UCSD-AML1 (cell line): ENCODE results near the gene PTGR1.
"Not testable (repeated sequence)": the region's sequence is repeated elsewhere in the genome, so short reads cannot be mapped to it uniquely, and the experiment has no call there.

Source experiments
- DNase-seq: peaks from one replicate; lab custom pipeline; 2025; ENCODE audit not compliant: unreplicated experiment; lab: John Stamatoyannopoulos, UW

Gene PTGR1

DNA sequence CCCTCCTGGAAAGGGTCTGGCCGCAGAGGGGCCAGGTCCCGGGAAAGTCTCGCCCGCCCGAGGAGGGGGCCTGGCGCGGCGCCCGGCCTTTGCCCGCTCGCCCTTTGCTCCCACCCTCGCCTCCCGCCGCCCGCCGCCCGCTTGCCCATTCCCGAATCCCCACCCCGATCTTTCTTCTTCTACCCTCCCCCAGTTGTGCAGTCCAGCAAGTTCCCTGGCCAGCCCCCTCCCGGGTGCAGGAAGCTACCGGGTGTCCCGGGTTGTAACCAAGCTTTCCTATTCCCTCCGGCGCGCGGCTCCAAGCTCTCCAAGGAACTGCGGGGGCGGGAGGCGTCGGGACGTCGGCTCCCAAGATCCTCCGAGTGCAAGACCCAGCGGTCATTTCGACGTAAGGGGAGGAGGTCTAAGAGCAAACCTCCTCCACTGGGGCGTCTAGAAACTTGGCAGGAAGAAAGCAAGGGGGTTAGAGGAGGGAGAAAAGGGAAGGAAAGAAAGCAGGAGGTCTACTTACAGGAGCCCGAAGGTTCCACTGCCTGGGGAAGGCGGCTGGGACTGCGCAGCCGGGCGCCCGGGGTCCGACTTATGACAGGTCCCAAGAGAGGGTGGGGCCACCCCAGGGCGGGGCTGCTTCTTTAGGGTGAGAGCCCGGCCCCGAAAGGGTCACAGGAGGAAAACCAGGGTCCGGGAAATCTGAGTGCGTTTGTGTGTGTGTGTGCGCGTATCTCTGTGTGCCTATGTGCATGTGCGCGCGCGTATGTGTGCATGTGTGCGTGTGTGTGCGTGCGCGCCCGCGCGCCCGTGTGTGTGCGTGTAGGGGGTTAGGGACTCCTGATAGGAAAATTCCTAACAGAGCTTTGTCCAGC, at the start of gene PTGR1:
TSS of gene PTGR1 (minus strand) at position 556 of the 863 bp plus-strand sequence. CDS start 2,225 bp downstream, outside the sequence.
- peak; percentile 70 for DNase-seq

DNA sequence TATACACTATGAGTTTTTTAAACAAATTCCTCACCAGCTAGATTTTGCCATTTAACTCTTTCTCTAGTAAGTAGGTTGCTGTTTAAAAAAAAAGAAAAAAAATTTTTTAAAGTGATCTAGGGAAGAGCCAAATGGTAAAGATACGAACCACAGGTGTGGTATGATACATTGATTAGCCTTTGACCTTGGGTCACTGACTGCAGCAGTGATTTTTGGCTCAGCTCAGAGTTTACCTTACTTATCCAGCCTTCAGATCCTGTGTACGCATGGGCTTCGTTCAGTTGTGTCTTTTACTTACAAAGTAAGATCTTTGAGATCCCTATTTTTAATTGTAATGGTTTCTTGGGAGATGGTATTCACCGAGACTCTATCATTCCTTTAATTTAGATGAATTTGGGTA, 49.6 kb upstream of the PTGR1 start:
- DNase-seq, result no peak

DNA sequence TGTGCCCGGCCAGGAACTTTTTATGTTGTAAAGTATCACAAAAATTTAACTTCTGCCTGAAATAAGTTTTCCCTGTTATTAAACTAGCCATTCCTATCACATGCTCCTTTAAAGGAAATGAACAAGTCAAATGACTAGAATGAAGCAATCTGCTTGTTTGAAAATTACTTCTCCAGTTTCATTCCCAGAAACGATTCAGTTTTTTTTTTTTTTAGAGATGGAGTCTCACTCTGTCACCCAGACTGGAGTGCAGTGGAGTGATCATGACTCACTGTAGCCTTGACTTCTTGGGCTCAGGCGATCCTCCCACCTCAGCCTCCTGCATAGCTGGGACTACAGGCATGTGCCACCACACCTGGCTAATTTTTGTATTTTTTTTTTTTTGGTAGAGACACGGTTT, 48.6 kb upstream of the PTGR1 start:
- DNase-seq, result no peak

DNA sequence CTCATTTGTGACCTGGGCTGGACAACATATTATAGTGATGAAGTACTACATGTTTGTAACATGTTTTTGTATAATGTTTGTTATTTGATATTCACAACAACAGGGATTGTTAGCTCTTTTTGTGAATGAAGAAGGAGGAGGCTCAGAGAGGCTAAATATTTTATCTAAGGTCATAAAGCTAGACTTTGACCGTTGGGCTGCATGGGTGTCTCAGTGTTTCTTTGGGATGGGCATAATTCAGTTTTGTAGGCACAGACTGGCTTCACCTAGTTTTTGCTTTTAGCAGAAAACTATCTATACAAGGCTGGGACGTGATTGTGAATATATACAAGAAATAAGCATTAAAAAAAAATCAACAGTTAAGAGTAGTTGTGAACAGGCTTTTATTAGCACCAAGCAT, 47.0 kb upstream of the PTGR1 start:
- no peak for DNase-seq

DNA sequence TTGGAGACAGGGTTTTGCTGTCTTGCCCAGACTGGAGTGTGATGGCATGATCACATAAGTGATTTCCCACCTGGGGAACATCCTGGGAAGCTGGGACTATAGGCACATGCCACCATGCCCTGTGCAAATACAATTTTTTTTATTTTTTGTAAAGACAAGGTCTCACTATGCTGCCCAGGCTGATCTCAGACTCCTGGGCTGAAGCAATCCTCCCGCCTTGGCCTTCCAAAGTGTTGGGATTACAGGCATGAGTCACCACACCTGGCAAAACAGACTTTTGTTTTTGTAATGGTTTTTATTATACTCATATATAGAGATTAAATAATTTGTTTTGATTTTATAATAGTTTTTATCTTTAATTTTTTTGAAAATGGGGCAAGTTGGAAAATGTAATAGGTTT, 46.4 kb upstream of the PTGR1 start:
- no peak for DNase-seq

DNA sequence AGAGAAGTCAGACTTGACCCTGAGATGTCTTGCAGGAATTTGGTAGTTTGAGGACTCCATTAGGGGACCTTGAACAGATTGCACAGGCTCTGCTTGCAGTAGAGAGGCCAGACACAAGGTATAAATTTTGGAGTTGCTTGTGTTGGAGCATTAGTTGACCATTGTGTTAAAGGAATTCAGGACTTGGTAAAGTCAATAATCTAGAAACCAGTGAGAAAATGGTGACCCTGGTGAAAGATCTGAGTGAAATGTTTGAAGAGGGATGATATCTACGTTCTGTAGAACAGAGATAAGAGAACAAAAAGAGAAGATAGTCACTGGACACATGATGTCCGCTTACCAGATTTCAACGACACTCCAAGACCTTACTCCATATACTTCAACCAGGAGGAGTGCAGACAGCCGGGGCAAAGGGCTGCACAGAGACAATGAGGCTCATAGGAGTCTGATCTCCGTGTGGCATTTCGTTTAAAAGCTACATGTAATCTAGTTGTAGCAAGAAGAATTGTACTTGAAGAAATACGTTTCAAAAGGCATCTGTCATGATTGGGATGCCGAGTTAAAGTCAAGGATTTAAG, 44.8 kb upstream of the PTGR1 start:
- no peak for DNase-seq

DNA sequence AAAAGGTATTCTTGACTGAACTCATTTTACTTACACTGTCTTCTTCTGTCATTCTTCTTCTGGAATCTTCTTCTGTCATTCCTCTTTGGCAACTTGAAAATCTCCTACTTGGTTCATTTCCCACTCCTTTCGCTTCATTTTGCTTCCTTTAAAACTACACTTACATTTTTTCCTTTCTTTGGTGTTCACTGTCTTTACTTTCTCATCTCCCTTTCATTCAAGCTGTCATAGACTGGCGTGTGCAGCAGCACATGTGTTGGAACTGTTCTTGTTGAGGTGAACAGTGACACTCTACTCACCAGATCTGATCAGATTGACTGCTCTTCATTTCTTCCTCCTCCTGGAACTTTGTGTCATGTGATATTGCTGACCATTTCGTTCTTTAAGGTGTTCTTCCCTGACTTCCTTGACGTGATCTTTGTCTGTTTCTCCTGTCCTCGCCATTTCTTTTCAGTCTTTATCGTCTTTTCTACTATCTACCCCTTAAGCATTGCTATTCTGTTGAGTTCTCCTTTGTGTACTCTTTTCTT, 38.0 kb upstream of the PTGR1 start:
- no peak for DNase-seq

DNA sequence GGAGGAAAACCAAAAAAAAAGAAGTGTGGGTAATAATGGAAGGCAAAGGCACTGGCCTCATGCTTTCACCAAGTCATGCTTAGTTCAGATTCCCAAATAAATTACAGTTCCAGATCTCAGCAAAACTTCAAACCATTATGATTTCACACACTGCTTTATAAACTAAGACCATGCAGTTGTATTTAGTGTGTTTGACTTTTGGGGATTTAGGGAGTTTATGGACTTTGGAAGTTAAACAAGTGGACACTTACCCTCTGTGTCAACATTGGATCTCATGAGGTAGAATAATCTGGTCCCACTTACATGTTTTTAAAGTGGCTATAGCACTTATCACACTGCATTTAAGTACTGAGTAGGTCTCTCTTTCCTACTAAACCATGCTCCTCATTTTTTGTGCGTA, 35.4 kb upstream of the PTGR1 start:
- DNase-seq, result no peak

DNA sequence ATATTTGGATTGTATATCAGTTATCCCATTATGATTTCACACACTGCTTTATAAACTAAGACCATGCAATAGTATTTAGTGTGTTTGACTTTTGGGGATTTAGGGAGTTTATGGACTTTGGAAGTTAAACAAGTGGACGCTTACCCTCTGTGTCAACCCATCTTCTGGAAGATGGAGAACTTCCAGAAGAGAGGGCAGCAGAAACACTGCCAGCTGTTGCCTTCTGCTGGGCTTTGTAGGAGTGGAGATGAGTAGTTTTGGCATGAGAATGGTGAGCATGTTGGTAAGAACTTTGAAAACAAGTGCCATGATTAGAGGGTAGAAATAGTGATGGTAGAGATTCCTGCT, 33.9 kb upstream of the PTGR1 start:
- DNase-seq, result no peak

DNA sequence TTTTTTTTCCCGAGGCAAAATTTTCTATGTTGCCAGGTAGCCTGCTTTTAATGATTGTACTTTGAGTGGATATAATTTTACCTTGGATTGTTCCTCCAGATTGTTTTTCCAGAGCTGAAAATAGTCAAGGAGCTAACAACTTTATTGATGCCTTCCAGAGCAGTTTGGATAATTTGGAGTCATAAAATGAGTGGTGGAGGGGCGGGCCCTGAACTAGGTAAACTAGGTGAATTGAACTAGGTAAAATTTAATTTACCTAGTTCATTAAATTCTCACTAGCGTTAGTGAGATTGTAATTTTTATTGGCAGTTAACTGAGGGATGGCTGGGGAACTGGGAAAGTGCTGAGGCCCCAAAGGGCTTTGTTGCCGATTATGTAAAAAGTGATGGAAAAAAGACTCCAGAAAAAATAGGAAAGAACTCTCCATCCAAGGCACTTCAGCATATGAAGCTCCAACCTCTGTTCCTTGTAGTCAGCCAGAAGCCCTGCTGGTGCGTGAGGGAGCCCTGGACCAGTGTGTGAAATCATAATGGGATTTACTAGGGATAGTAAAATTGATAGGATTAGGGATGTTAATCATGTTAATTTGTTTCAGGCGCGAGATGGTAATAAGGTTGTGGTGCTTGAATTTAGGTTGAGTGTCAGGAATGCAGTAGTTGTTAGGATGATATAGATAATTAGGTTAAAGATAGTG, 33.4 kb upstream of the PTGR1 start:
- DNase-seq, result no peak

DNA sequence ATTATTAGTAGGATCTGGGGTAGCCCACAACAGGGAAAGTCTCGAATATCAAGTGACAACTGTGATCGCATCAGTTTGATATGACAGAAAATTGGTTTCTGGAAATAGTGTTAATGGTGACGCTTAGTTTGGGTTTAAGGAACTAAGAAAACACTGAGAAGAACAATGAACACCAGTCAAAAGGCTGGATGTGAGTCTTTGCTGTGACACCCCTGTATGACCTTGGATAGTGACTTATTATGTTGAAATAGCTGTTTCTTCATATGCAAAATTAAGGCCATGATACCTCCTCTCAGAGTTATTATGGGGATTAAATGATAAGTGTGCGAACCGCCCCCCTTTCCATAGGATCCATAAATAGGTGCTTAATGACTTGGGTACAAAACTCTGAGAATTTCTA, 32.6 kb upstream of the PTGR1 start:
- no peak for DNase-seq

DNA sequence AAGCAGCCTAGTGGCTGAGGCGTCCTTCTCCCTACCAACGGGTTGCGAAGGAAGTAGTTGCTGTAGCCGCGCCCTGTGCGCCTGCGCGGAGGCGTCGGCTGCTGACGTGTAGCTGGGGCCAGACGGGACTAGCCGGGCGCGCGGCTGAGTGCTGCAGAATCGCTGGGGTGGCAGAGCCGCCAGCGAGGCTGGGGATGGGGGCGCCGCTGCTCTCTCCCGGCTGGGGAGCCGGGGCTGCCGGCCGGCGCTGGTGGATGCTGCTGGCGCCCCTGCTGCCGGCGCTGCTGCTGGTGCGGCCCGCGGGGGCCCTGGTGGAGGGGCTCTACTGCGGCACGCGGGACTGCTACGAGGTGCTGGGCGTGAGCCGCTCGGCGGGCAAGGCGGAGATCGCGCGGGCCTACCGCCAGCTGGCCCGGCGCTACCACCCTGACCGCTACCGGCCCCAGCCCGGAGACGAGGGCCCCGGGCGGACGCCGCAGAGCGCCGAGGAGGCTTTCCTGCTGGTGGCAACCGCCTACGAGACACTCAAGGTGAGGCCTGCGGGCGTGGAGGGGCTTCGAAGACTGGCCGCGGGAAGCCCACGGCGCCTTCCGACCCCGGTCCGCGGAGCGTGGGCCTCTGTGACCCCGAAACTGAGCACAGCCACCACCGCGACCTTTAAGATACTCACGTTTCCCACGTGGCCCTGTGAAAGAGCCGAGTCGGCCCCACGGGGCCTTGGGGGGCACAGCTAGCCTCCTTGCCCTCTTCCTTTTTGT, 31.9 kb upstream of the PTGR1 start, which contains the start of gene DNAJC25:
TSS of gene DNAJC25 (plus strand) at position 121 of the 758 bp plus-strand sequence. CDS start at position 195, 74 bp downstream.
- peak; percentile 98 for DNase-seq

DNA sequence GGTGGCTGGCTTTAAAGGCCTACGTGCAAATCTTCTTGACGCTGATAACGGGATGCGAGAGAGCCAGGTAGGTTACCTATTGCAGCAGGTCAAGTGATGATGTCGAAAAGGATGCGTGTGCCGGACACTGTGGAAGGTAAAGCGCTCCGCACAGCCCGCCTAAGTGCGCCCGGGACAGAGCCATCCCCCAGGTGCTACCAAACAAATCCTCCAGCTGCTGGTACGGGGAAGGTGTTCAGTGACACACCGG, 31.4 kb upstream of the PTGR1 start:
- DNase-seq, result no peak

DNA sequence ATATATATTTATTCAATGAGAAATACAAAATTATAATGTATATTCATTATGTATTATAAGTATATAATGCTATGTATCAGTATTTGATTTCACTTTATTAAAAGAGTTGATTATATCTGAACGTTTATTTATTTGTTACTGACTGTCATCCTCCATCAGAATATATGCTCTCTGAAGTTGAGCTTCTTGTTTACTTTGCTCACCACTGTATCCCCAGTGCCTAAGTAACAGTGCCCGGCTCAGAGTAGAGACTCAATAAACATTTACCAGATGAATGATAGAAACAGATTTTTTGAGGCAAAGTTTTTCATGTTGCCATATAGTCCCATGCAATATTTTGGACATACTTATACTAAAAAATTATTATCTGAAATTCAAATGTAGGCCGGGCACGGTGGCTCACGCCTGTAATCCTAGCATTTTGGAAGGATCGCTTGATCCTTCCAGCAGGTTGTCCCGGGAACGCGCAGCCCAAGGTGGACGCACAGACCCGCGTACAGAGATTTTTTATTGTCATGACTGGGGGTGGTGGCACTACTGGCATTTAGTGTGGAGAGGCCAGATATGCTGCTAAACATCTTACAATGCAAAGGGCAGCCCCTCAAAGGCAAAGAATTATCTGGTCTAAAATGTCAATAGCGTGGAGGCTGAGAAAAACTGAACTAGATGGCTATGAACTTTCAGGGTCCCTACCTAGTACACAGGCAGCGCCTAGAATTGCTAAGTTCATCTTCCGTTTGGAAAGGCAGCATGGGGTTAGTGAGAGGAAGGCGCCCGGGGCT, 30.9 kb upstream of the PTGR1 start:
- DNase-seq, result no peak

DNA sequence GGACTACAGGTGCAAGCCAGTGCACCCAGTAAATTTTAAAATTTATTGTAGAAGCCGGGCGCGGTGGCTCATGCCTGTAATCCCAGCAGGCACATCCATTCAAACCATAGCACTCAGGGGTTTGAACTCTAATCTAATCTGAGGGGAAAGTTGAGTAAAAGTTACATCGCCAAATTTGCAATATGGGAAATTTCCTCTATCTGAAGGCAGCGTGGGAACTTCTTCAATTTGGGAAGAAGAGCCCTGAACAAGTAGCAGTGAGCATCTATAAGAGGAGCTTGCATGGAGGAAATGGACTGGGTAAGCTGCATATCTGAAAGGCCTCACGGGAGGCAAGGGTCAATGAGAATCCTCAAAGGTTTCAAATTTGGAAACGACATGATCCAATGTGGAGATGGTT, 29.0 kb upstream of the PTGR1 start:
- DNase-seq, result no peak

DNA sequence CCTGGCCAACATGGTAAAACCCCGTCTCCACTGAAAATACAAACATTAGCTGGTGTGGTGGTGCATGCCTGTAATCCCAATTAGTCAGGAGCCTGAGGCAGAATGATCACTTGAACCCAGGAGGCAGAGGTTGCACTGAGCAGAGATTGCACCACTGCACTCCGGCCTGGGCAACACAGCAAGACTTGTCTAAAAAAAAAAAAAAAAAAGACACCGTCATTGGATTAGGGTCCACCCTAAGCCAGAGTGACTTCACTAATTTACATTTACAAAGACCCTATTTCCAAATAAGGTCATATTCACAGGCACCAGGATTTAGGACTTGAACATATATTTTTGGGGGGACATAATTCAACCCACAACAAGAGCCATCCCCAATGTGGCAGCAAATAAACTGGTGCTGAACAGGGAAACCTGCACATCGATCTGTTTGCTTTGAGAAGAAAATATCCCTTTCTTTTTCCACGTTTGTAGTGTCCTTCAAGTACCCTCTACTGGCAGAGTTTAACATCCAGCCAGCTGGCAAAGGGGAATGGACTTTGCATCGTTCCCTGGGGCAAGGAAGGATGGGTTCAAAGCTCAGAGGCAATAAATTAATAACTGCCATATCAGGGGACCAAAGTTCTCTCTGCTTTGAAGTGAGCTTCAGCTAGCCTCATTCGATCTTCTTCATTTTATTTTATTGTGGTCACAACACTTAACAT, 28.0 kb upstream of the PTGR1 start:
- no peak for DNase-seq

DNA sequence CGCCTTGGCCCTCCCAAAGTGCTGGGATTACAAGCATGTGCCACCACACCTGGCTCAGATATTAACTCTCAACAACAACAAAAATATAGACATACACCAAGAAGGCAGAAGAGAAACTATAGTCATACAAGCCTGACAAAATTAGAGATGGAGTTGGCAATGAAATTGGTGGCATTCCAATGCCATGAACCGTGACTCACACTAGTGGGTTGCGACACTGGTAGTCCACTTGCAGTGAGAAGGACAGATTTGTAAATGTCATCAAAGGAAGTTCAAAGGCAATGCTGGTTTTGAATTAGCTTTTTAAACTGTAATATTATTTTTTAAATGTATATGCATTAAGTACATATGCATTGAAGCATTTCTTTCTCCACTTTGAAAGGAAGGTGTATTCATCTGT, 23.2 kb upstream of the PTGR1 start:
- DNase-seq, result no peak

DNA sequence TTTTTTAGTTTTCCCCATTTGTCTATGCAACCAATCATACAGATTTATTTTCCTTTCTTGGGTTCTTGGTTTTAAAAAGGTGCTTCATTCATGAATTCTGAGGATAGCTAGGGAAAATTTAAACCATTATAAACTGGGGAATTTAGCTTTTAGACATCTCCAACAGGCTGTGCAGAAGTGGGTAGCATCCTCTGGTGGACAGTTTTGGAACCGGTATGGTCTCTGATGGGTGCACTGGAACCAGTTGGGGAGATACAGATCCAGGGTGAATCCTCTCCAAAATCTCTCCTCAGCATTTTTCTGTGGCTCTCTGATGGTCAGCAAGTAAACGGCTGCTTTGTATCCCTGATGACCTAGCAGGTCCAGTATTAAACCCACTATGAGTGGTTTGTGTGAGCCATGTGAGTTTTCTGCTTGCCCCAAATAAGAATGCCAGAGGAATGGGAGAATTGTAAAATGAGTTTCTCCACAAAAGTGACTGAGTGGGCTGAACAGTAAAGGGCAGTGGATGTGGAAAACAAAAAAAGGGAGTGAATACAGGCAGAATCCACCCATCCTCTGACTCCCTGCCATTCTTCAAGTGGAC, 22.5 kb upstream of the PTGR1 start:
- DNase-seq, result peak; percentile 15

DNA sequence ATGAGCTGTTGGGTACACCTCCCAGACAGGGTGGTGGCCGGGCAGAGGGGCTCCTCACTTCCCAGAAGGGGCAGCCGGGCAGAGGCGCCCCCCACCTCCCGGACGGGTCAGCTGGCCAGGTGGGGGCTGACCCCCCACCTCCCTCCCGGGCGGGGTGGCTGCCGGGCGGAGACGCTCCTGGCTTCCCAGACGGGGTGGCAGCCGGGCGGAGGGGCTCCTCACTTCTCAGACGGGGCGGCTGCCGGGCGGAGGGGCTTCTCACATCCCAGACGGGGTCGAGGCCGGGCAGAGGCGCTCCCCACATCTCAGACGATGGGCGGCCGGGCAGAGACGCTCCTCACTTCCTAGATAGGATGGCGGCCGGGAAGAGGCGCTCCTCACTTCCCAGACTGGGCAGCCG, 17.9 kb upstream of the PTGR1 start:
- not testable (repeated sequence) for DNase-seq

DNA sequence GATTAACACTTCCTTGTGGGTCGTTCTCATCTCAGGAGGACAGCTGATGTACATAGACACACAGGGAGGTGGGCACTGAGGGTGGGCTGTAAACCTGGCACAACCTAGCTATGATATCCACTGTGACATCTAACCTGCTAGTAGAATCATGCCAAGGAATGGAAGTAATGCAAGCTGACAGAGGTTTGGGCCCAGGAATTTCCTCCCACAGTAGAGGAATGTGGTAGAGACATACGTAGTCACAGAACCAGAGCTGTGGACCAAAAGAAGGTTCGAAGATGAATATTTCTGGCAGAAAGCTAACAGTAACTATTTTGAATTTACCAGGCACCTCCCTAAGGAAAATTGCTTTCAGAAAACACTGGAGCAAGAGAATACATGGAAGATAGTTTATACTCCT, 16.5 kb upstream of the PTGR1 start:
- DNase-seq, result no peak
